A549 (cell line): ENCODE data around the gene HMG20A. TPM values are rescaled to one million over a fixed set of nuclear protein-coding genes. Genes with fewer than 3 reads are reported as not detected.

Experiments
- ATAC-seq, 2 experiments: fragments of 200-7000 bp in 1 of 2; fragments of >200 bp in 1 of 2; cut with Nextera tagmentation in 1 of 2; cut with Tn5 transposase in 1 of 2; 3 replicates each; pipeline versions ENCODE4 v1.8.0 to v1.9.1; 2018 to 2020; ENCODE audit warnings: mild to moderate bottlenecking in 1 of 2, moderate library complexity in 1 of 2
- CTCF ChIA-PET: fragments of 300-600 bp; sonication (Branson Sonifier 250); formaldehyde crosslinking; extraction: SDS; loops from one replicate; lab custom pipeline; 2021; ENCODE audit warnings: antibody characterized with exemption, inconsistent platforms; lab: Yijun Ruan, JAX
- POLR2A ChIA-PET: fragments of 350-600 bp; formaldehyde crosslinking; extraction: SDS; loops from one replicate; lab custom pipeline; 2021; ENCODE audit warnings: antibody characterized with exemption, inconsistent platforms; lab: Yijun Ruan, JAX
- DNase-seq, 2 experiments: peaks; one replicate each; pipeline versions ENCODE4 v3.0.0 to v3.0.0-alpha.2; 2011 to 2016; ENCODE audit warnings: low read depth in 1 of 2, low spot score in 1 of 2
- FAIRE-seq: peaks from 2 replicates; lab custom pipeline; 2011; peaks lifted over from hg19 to GRCh38; lab: Jason Lieb, UNC
- H3K27ac ChIP-seq, 2 experiments: fragments of >200 bp; sonication (Bioruptor Twin); formaldehyde crosslinking; 3 replicates each; pipeline ENCODE4 v1.5.1; 2016 to 2017
- H3K4me1 ChIP-seq: fragments of >200 bp; sonication (Bioruptor Twin); formaldehyde crosslinking; 3 replicates; pipeline ENCODE4 v1.6.1; 2016
- H3K4me2 ChIP-seq: fragments of >200 bp; sonication (Bioruptor Twin); formaldehyde crosslinking; 3 replicates; pipeline ENCODE4 v1.6.1; 2016
- H3K4me3 ChIP-seq: fragments of >200 bp; sonication (Bioruptor Twin); formaldehyde crosslinking; 3 replicates; pipeline ENCODE4 v1.5.1; 2016
- H3K9me3 ChIP-seq: fragments of >200 bp; sonication (Bioruptor Twin); formaldehyde crosslinking; 3 replicates; pipeline ENCODE4 v1.6.1; 2016
- CBX2 ChIP-seq: fragments of 200-600 bp; sonication (generic); IDR thresholded peaks from 2 replicates; pipeline ENCODE4 v1.6.1; 2016; ENCODE audit warnings: low read depth, mild to moderate bottlenecking, borderline replicate concordance
- CEBPB ChIP-seq, 2 experiments: fragments of >200 bp in 1 of 2; sonication (Bioruptor Twin) in 1 of 2; formaldehyde crosslinking in 1 of 2; IDR thresholded peaks; 2 replicates each; pipeline ENCODE4 v1.6.1; 2012 to 2016
- CHD4 ChIP-seq: fragments of 200-600 bp; sonication (generic); IDR thresholded peaks from 2 replicates; pipeline ENCODE4 v1.6.1; 2016; ENCODE audit warnings: antibody characterized with exemption, mild to moderate bottlenecking, borderline replicate concordance
- CTCF ChIP-seq: fragments of >200 bp; sonication (Bioruptor Twin); formaldehyde crosslinking; IDR thresholded peaks from 3 replicates; pipeline ENCODE4 v1.5.1; 2016
- EHF ChIP-seq: fragments of 250-450 bp; sonication (Bioruptor Pico); IDR thresholded peaks from 2 replicates; pipeline ENCODE4 v1.5.0; 2020; ENCODE audit warnings: mild to moderate bottlenecking
- EP300 ChIP-seq, 2 experiments: fragments of >200 bp; sonication (Bioruptor Twin); formaldehyde crosslinking; IDR thresholded peaks; 2 replicates in 1 of 2; 3 replicates in 1 of 2; pipeline ENCODE4 v1.6.1; 2016 to 2017
- FOSB ChIP-seq: fragments of 250-450 bp; sonication (Bioruptor Pico); IDR thresholded peaks from 2 replicates; pipeline ENCODE4 v1.5.0; 2020; ENCODE audit warnings: mild to moderate bottlenecking, moderate library complexity
- FOXS1 ChIP-seq: fragments of 250-450 bp; sonication (Bioruptor Pico); IDR thresholded peaks from 2 replicates; pipeline ENCODE4 v1.5.0; 2020; ENCODE audit warnings: mild to moderate bottlenecking, moderate library complexity
- HES2 ChIP-seq: fragments of >200 bp; sonication (Bioruptor Twin); formaldehyde crosslinking; IDR thresholded peaks from 2 replicates; pipeline ENCODE4 v1.6.1; 2016
- HOXA7 ChIP-seq: fragments of 250-450 bp; sonication (Bioruptor Pico); IDR thresholded peaks from 2 replicates; pipeline ENCODE4 v1.5.0; 2020; ENCODE audit warnings: mild to moderate bottlenecking, moderate library complexity
- HOXB5 ChIP-seq: fragments of 250-450 bp; sonication (Bioruptor Pico); IDR thresholded peaks from 2 replicates; pipeline ENCODE4 v1.5.0; 2020; ENCODE audit warnings: mild to moderate bottlenecking, moderate library complexity
- JUN ChIP-seq, 2 experiments: fragments of >200 bp; sonication (Bioruptor Twin); formaldehyde crosslinking; IDR thresholded peaks; 2 replicates in 1 of 2; 3 replicates in 1 of 2; pipeline ENCODE4 v1.6.1; 2016 to 2017
- JUNB ChIP-seq: fragments of >200 bp; sonication (Bioruptor Twin); formaldehyde crosslinking; IDR thresholded peaks from 2 replicates; pipeline ENCODE4 v1.6.1; 2016
- KDM1A ChIP-seq: fragments of 200-600 bp; sonication (generic); IDR thresholded peaks from 2 replicates; pipeline ENCODE4 v1.6.1; 2016; ENCODE audit warnings: low read depth, mild to moderate bottlenecking
- NPAS2 ChIP-seq: fragments of 250-450 bp; sonication (Bioruptor Pico); IDR thresholded peaks from 2 replicates; pipeline ENCODE4 v1.8.0; 2022; ENCODE audit warnings: mild to moderate bottlenecking, moderate library complexity, borderline replicate concordance
- PHF8 ChIP-seq: fragments of 200-600 bp; sonication (generic); IDR thresholded peaks from 2 replicates; pipeline ENCODE4 v1.6.1; 2016; ENCODE audit warnings: low read depth, mild to moderate bottlenecking, antibody characterized with exemption, moderate library complexity, borderline replicate concordance
- POLR2AphosphoS2 ChIP-seq: conservative IDR thresholded peaks from 2 replicates; pipeline ENCODE4 v1.6.1; 2012; ENCODE audit warnings: low read length, improper control_type of control experiment, inconsistent platforms
- RCOR1 ChIP-seq: fragments of 150-350 bp; IDR thresholded peaks from 2 replicates; pipeline ENCODE4 v1.6.1; 2014; ENCODE audit warnings: antibody characterized with exemption, low read length, low read depth
- RFX5 ChIP-seq: fragments of 450-650 bp; IDR thresholded peaks from 2 replicates; pipeline ENCODE4 v1.7.1; 2014; ENCODE audit warnings: antibody characterized with exemption, mild to moderate bottlenecking, moderate library complexity
- TP53 ChIP-seq: fragments of 250-450 bp; sonication (Bioruptor Pico); IDR thresholded peaks from 2 replicates; pipeline ENCODE4 v1.5.0; 2021; ENCODE audit warnings: mild to moderate bottlenecking, moderate library complexity
- ZFP36 ChIP-seq: fragments of 450-650 bp; IDR thresholded peaks from 2 replicates; pipeline ENCODE4 v1.6.1; 2014; ENCODE audit warnings: borderline replicate concordance; ENCODE audit not compliant: partially characterized antibody
- whole genome bisulfite sequencing: methylation state at CpG from one replicate; pipeline ENCODE4 v1.1.6; 2017; ENCODE audit errors: missing lambda C conversion rate; 5-methylcytosine and 5-hydroxymethylcytosine counted together
- polyA plus RNA-seq, 4 experiments: library from polyadenylated mRNA; depleted of rRNA in 3 of 4; stranded (reverse); fragments of >200 nt; fragmentation: RNase III in 1 of 4; extraction: RNeasy Plus Mini Kit Qiagen cat#74134 plus additional on column Dnase treatment in 1 of 4; gene quantifications; 2 replicates in 3 of 4; 3 replicates in 1 of 4; pipeline ENCODE4 v1.2.3, GENCODE V29; 2011 to 2017
- TF ChIP-seq, protein P1 (sequence below): fragments of 150-350 bp; IDR thresholded peaks from 2 replicates; pipeline ENCODE4 v1.6.1; 2014; ENCODE audit warnings: low read depth, mild to moderate bottlenecking, low read length
- TF ChIP-seq, protein P2 (sequence below): fragments of >200 bp; sonication (Bioruptor Twin); formaldehyde crosslinking; IDR thresholded peaks from 3 replicates; pipeline ENCODE4 v1.6.1; 2016
- TF ChIP-seq, protein P3 (sequence below): IDR thresholded peaks from 2 replicates; pipeline ENCODE4 v1.6.1; 2012; ENCODE audit warnings: low read depth, borderline replicate concordance
- TF ChIP-seq, protein P4 (sequence below): fragments of 200-600 bp; sonication (generic); IDR thresholded peaks from 2 replicates; pipeline ENCODE4 v1.6.1; 2016; ENCODE audit warnings: antibody characterized with exemption, mild to moderate bottlenecking, moderate library complexity

Gene HMG20A
- polyA plus RNA-seq, 2 of the 4 experiments (the other 2 are of a cell fraction): 29.5 to 85.1 TPM

- TF ChIP-seq CTCF: no peak
- no peak for TF ChIP-seq HES2
- TF ChIP-seq JUN (IDR thresholded peaks at IDR 0.05): no peak
- no peak for TF ChIP-seq RCOR1
- TF ChIP-seq, protein P1, sequence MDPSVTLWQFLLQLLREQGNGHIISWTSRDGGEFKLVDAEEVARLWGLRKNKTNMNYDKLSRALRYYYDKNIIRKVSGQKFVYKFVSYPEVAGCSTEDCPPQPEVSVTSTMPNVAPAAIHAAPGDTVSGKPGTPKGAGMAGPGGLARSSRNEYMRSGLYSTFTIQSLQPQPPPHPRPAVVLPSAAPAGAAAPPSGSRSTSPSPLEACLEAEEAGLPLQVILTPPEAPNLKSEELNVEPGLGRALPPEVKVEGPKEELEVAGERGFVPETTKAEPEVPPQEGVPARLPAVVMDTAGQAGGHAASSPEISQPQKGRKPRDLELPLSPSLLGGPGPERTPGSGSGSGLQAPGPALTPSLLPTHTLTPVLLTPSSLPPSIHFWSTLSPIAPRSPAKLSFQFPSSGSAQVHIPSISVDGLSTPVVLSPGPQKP: no peak
- TF ChIP-seq, protein P2, sequence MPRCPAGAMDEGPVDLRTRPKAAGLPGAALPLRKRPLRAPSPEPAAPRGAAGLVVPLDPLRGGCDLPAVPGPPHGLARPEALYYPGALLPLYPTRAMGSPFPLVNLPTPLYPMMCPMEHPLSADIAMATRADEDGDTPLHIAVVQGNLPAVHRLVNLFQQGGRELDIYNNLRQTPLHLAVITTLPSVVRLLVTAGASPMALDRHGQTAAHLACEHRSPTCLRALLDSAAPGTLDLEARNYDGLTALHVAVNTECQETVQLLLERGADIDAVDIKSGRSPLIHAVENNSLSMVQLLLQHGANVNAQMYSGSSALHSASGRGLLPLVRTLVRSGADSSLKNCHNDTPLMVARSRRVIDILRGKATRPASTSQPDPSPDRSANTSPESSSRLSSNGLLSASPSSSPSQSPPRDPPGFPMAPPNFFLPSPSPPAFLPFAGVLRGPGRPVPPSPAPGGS: no peak
- TF ChIP-seq POLR2AphosphoS2: no peak
- TF ChIP-seq, protein P3, sequence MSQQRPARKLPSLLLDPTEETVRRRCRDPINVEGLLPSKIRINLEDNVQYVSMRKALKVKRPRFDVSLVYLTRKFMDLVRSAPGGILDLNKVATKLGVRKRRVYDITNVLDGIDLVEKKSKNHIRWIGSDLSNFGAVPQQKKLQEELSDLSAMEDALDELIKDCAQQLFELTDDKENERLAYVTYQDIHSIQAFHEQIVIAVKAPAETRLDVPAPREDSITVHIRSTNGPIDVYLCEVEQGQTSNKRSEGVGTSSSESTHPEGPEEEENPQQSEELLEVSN: no peak
- no peak for TF ChIP-seq HOXA7 (CRISPR knock-in tag)
- no peak for TF ChIP-seq PHF8
- no peak for TF ChIP-seq CEBPB (IDR thresholded peaks at IDR 0.05)
- TF ChIP-seq FOXS1 (CRISPR knock-in tag): no peak
- TF ChIP-seq, protein P4, sequence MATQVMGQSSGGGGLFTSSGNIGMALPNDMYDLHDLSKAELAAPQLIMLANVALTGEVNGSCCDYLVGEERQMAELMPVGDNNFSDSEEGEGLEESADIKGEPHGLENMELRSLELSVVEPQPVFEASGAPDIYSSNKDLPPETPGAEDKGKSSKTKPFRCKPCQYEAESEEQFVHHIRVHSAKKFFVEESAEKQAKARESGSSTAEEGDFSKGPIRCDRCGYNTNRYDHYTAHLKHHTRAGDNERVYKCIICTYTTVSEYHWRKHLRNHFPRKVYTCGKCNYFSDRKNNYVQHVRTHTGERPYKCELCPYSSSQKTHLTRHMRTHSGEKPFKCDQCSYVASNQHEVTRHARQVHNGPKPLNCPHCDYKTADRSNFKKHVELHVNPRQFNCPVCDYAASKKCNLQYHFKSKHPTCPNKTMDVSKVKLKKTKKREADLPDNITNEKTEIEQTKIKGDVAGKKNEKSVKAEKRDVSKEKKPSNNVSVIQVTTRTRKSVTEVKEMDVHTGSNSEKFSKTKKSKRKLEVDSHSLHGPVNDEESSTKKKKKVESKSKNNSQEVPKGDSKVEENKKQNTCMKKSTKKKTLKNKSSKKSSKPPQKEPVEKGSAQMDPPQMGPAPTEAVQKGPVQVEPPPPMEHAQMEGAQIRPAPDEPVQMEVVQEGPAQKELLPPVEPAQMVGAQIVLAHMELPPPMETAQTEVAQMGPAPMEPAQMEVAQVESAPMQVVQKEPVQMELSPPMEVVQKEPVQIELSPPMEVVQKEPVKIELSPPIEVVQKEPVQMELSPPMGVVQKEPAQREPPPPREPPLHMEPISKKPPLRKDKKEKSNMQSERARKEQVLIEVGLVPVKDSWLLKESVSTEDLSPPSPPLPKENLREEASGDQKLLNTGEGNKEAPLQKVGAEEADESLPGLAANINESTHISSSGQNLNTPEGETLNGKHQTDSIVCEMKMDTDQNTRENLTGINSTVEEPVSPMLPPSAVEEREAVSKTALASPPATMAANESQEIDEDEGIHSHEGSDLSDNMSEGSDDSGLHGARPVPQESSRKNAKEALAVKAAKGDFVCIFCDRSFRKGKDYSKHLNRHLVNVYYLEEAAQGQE: no peak
- no peak for TF ChIP-seq KDM1A
- TF ChIP-seq CHD4: no peak
- TF ChIP-seq RFX5: no peak
- TF ChIP-seq TP53 (CRISPR knock-in tag): no peak
- TF ChIP-seq, all 56 proteins: peak for 0
- Histone ChIP-seq H3K4me3 (no peak overlapping the region), H3K4me1 (peaks cover 11% of the 10 kb centered on the region; the same call in 2 of the 3 replicates), H3K27ac (no peak overlapping the region), H3K9me3 (no peaks in the 10 kb centered on the region), H3K4me2 (no peak overlapping the region)
- DNase-seq (no peak), ATAC-seq (no peak), FAIRE-seq (no peak)
- ChIA-PET CTCF (interaction anchor here (0.6 to 1.1 kb wide), 2 partner anchors 11 to 68 kb away, joined by 3 to 4 read pairs; no protein-coding TSS in a partner anchor), POLR2A (no interaction called here)
- 80% methylated on average over 1 of the region's 1 CpG for whole genome bisulfite sequencing
These were observed 5.7 kb downstream of the HMG20A start for GRCh38 chr15:77426377-77426776.

- Histone ChIP-seq H3K27ac (no peak overlapping the region), H3K4me1 (peaks cover 7% of the 10 kb centered on the region; the same call in 2 of the 3 replicates), H3K4me3 (no peak overlapping the region), H3K9me3 (no peaks in the 10 kb centered on the region), H3K4me2 (no peak overlapping the region)
- TF ChIP-seq HOXB5 (CRISPR knock-in tag): no peak
- TF ChIP-seq EP300 (IDR thresholded peaks at IDR 0.05): no peak
- no peak for TF ChIP-seq CBX2
- no peak for TF ChIP-seq ZFP36
- no peak for TF ChIP-seq FOSB (CRISPR knock-in tag)
- TF ChIP-seq, protein P3: no peak
- no peak for TF ChIP-seq EHF (CRISPR knock-in tag)
- TF ChIP-seq FOXS1 (CRISPR knock-in tag): no peak
- no peak for TF ChIP-seq NPAS2 (CRISPR knock-in tag)
- TF ChIP-seq RFX5: no peak
- TF ChIP-seq JUNB: no peak
- FAIRE-seq (no peak), ATAC-seq (no peak), DNase-seq (no peak)
- ChIA-PET CTCF (interaction anchor here (0.6 to 1.1 kb wide), 3 partner anchors 11 to 68 kb away, joined by 3 to 4 read pairs (median 3); no protein-coding TSS in a partner anchor), POLR2A (no interaction called here)
- WGBS: 92% methylated on average over 1 of the region's 1 CpG
These were observed 6.2 kb downstream of the HMG20A start for GRCh38 chr15:77426871-77427270.
